Panc1 (cell line): ENCODE data around the gene BFAR. TPM values are rescaled to one million over a fixed set of nuclear protein-coding genes. Genes with fewer than 3 reads are reported as not detected.

Experiments used
- ATAC-seq: fragments of 200-7000 bp; cut with Tn5 transposase; 2 replicates; pipeline ENCODE4 v1.9.1; 2020; ENCODE audit warnings: mild to moderate bottlenecking, moderate library complexity
- BruUV-seq: library from RNA; stranded (reverse); fragments of 400-500 nt; replicated peaks from 2 replicates; lab custom pipeline; 2021; lab: Mats Ljungman, UMichigan
- CTCF ChIA-PET: fragments of 300-600 bp; sonication (Branson Sonifier 250); formaldehyde crosslinking; loops from one replicate; lab custom pipeline; 2022; ENCODE audit warnings: antibody characterized with exemption; lab: Charles Lee
- POLR2A ChIA-PET: fragments of 300-600 bp; sonication (Branson Sonifier 250); formaldehyde crosslinking; loops from one replicate; lab custom pipeline; 2022; ENCODE audit warnings: antibody characterized with exemption; lab: Charles Lee
- DNase-seq: peaks from one replicate; pipeline ENCODE4 v3.0.0-alpha.2; 2010; ENCODE audit warnings: low read depth, low spot score
- H3K27ac ChIP-seq: 2 replicates; pipeline ENCODE4 v1.5.1; 2011; ENCODE audit warnings: mild to moderate bottlenecking, low read length, inconsistent platforms
- H3K27me3 ChIP-seq: fragments of 200-500 bp; sonication (Bioruptor generic); 2 replicates; pipeline ENCODE4 v1.6.0; 2014; ENCODE audit warnings: low read length, inconsistent platforms; ENCODE audit not compliant: control insufficient read depth, insufficient read depth
- H3K36me3 ChIP-seq: fragments of 200-500 bp; sonication (Bioruptor generic); 2 replicates; pipeline ENCODE4 v1.5.1; 2014; ENCODE audit warnings: inconsistent platforms, mild to moderate bottlenecking, low read length, moderate library complexity; ENCODE audit not compliant: control insufficient read depth, insufficient read depth
- H3K4me1 ChIP-seq: 2 replicates; pipeline ENCODE4 v1.5.1; 2011; ENCODE audit warnings: inconsistent platforms, mild to moderate bottlenecking, low read length, moderate library complexity; ENCODE audit not compliant: control insufficient read depth, insufficient read depth
- H3K4me3 ChIP-seq, 2 experiments: 2 replicates each; pipeline ENCODE4 v1.5.1; 2011 to 2012; ENCODE audit warnings: low read depth in 2 of 2, low read length in 2 of 2, mild to moderate bottlenecking in 2 of 2, inconsistent platforms in 1 of 2, moderate library complexity in 1 of 2
- H3K9me3 ChIP-seq: fragments of 200-500 bp; sonication (Bioruptor generic); 2 replicates; pipeline ENCODE4 v1.5.1; 2014; ENCODE audit warnings: low read depth, mild to moderate bottlenecking, inconsistent platforms, low read length, moderate library complexity; ENCODE audit not compliant: control insufficient read depth, insufficient read depth
- CTCF ChIP-seq: fragments of 450-650 bp; IDR thresholded peaks from 2 replicates; pipeline ENCODE4 v1.5.1; 2017; ENCODE audit warnings: mild to moderate bottlenecking
- POLR2AphosphoS5 ChIP-seq: IDR thresholded peaks from 2 replicates; pipeline ENCODE4 v1.6.1; 2012; ENCODE audit warnings: mild to moderate bottlenecking, low read depth, low read length, moderate library complexity
- REST ChIP-seq, 2 experiments: IDR thresholded peaks; 2 replicates each; pipeline ENCODE4 v1.6.1; 2011 to 2012; ENCODE audit warnings: low read depth in 2 of 2, control low read depth in 1 of 2, low read length in 1 of 2, mild to moderate bottlenecking in 1 of 2, moderate library complexity in 1 of 2; ENCODE audit not compliant: insufficient read depth in 1 of 2
- SIN3A ChIP-seq: IDR thresholded peaks from 2 replicates; pipeline ENCODE4 v1.6.1; 2012; ENCODE audit warnings: low read depth, mild to moderate bottlenecking, low read length, moderate library complexity, borderline replicate concordance; ENCODE audit not compliant: insufficient read depth
- TCF7L2 ChIP-seq: IDR thresholded peaks from 2 replicates; pipeline ENCODE4 v1.6.1; 2011; ENCODE audit warnings: mild to moderate bottlenecking, low read depth, low read length, inconsistent platforms
- in situ Hi-C: cut with HindIII; loops from 2 replicates; pipeline ENCODE4 v1.10.0; 2016; ENCODE audit warnings: low sequenced_read_pairs, low pct_unique_long_range_greater_than_20kb
- intact Hi-C: fragments of 100-400 bp; cut with micrococcal nuclease; formaldehyde crosslinking; loops from one replicate; pipeline ENCODE4 v1.10.0; 2022; ENCODE audit not compliant: unreplicated experiment
- total RNA-seq: library from RNA; stranded (reverse); gene quantifications from one replicate; pipeline ENCODE4 v1.2.1, GENCODE V29; 2021; ENCODE audit not compliant: unreplicated experiment

BFAR gene
- total RNA-seq, 1 experiment from 2014 or later = 114 TPM

GRCh38 chr16:14672403-14672971, 39.7 kb downstream of the BFAR start:
- no peaks in the 10 kb centered on the region for H3K36me3 ChIP-seq
- no peaks in the 10 kb centered on the region for H3K4me1 ChIP-seq
- CTCF ChIA-PET = no interaction called here
- H3K4me3 ChIP-seq = no peak overlapping the region
- no peak overlapping the region for H3K27ac ChIP-seq
- intact Hi-C loops = no loop called here
- TF ChIP-seq CTCF (no peak), POLR2AphosphoS5 (no peak), TCF7L2 (no peak), REST (IDR thresholded peaks at IDR 0.05; ENCODE audit: insufficient read depth in 1 of 2, low read depth in 2 of 2, low read length in 1 of 2) (no peak), SIN3A (no peak)
- in situ Hi-C loops = no loop called here
- DNase-seq (no peak), ATAC-seq (no peak)
- POLR2A ChIA-PET = interaction anchor here (0.6 kb wide), 1 partner anchor 138 kb away, joined by 3 read pairs; no protein-coding TSS in a partner anchor
- no peaks in the 10 kb centered on the region for H3K9me3 ChIP-seq
- no TSS peak for BruUV-seq
- no peaks in the 10 kb centered on the region for H3K27me3 ChIP-seq

GRCh38 chr16:14676633-14677032, 43.9 kb downstream of the BFAR start:
- no peaks in the 10 kb centered on the region for H3K27me3 ChIP-seq
- BruUV-seq = no TSS peak
- ATAC-seq = no peak

More at GRCh38 chr16:14676633-14677032, 43.9 kb downstream of the BFAR start:
- ChIA-PET CTCF (no interaction called here), POLR2A (no interaction called here)
- no peak overlapping the region for H3K27ac ChIP-seq
- in situ Hi-C loops (no loop called here), intact Hi-C loops (no loop called here)
- TF ChIP-seq SIN3A (no peak), TCF7L2 (no peak), REST (IDR thresholded peaks at IDR 0.05; ENCODE audit: insufficient read depth in 1 of 2, low read depth in 2 of 2, low read length in 1 of 2) (no peak), POLR2AphosphoS5 (no peak), CTCF (no peak)
- H3K4me3 ChIP-seq = no peak overlapping the region
- no peaks in the 10 kb centered on the region for H3K9me3 ChIP-seq
- H3K4me1 ChIP-seq = no peaks in the 10 kb centered on the region
- H3K36me3 ChIP-seq = no peaks in the 10 kb centered on the region
- DNase-seq = no peak
